ENCODE measurements around the gene SDK1. TPM values are rescaled to one million over a fixed set of nuclear protein-coding genes. Genes with fewer than 3 reads are reported as not detected.
A peak's percentile ranks its signal among the peaks of the same experiment; 100 is the strongest.
"Not testable (repeated sequence)": the region's sequence is repeated elsewhere in the genome, so short reads cannot be mapped to it uniquely, and the experiment has no call there.

Gene SDK1
- total RNA-seq, 1 donor from 2014 or later, result 7.5 TPM

- DNase-seq, result no peak
Measured at GRCh38 chr7:4076701-4077294, 775.7 kb downstream of the SDK1 start.

GRCh38 chr7:4077980-4078379 is 776.9 kb downstream of the SDK1 start:
- no peak for DNase-seq

- no peak for DNase-seq
Measured at GRCh38 chr7:4078580-4078979, 777.5 kb downstream of the SDK1 start.

GRCh38 chr7:4079366-4079765 is 778.3 kb downstream of the SDK1 start:
- DNase-seq, result no peak

GRCh38 chr7:4079956-4080355 is 778.9 kb downstream of the SDK1 start:
- DNase-seq, result no peak

GRCh38 chr7:4080954-4081353 is 779.9 kb downstream of the SDK1 start:
- no peak for DNase-seq

- DNase-seq, result no peak
Measured at GRCh38 chr7:4083513-4083912, 782.5 kb downstream of the SDK1 start.

- DNase-seq, result no peak
Measured at GRCh38 chr7:4084271-4084670, 783.2 kb downstream of the SDK1 start.

- DNase-seq, result no peak
Measured at GRCh38 chr7:4085937-4086691, 785.1 kb downstream of the SDK1 start.

GRCh38 chr7:4086723-4087122 is 785.7 kb downstream of the SDK1 start:
- DNase-seq, result peak; percentile 5

GRCh38 chr7:4091767-4092166 is 790.7 kb downstream of the SDK1 start:
- no peak for DNase-seq

GRCh38 chr7:4093035-4093434 is 792.0 kb downstream of the SDK1 start:
- no peak for DNase-seq

GRCh38 chr7:4093483-4093882 is 792.4 kb downstream of the SDK1 start:
- DNase-seq, result no peak

GRCh38 chr7:4094158-4094557 is 793.1 kb downstream of the SDK1 start:
- not testable (repeated sequence) for DNase-seq

- DNase-seq, result no peak
Measured at GRCh38 chr7:4097001-4097609, 796.1 kb downstream of the SDK1 start.

- no peak for DNase-seq
Measured at GRCh38 chr7:4098169-4098568, 797.1 kb downstream of the SDK1 start.

- no peak for DNase-seq
Measured at GRCh38 chr7:4099651-4100050, 798.6 kb downstream of the SDK1 start.

- DNase-seq, result no peak
Measured at GRCh38 chr7:4100148-4100547, 799.1 kb downstream of the SDK1 start.

- DNase-seq, result no peak
Measured at GRCh38 chr7:4100691-4101090, 799.6 kb downstream of the SDK1 start.

GRCh38 chr7:4102231-4102841 is 801.3 kb downstream of the SDK1 start:
- no peak for DNase-seq

- no peak for DNase-seq
Measured at GRCh38 chr7:4103352-4104091, 802.5 kb downstream of the SDK1 start.

GRCh38 chr7:4107839-4108238 is 806.8 kb downstream of the SDK1 start:
- no peak for DNase-seq

GRCh38 chr7:4108951-4109350 is 807.9 kb downstream of the SDK1 start:
- DNase-seq, result no peak
